SJSA1 (cell line): ENCODE measurements around the gene ZNF625. TPM values are rescaled to one million over a fixed set of nuclear protein-coding genes. Genes with fewer than 3 reads are reported as not detected.
"Not testable (repeated sequence)": the region's sequence is repeated elsewhere in the genome, so short reads cannot be mapped to it uniquely, and the experiment has no call there.

Experiments
- DNase-seq, 2 experiments: peaks; one replicate each; pipeline ENCODE4 v3.0.0-alpha.2; 2015 to 2020; ENCODE audit warnings: low spot score in 2 of 2, low read depth in 1 of 2
- H3K27ac ChIP-seq: fragments of 250-450 bp; sonication (Bioruptor Pico); 2 replicates; pipeline ENCODE4 v1.5.1; 2020; ENCODE audit warnings: mild to moderate bottlenecking, moderate library complexity
- H3K27me3 ChIP-seq: fragments of 250-450 bp; sonication (Bioruptor Pico); replicated peaks from 2 replicates; pipeline ENCODE4 v1.5.1; 2020; ENCODE audit warnings: mild to moderate bottlenecking, moderate library complexity
- H3K36me3 ChIP-seq: fragments of 250-450 bp; sonication (Bioruptor Pico); 2 replicates; pipeline ENCODE4 v1.5.1; 2020; ENCODE audit warnings: mild to moderate bottlenecking
- H3K4me1 ChIP-seq: fragments of 250-450 bp; sonication (Bioruptor Pico); replicated peaks from 2 replicates; pipeline ENCODE4 v1.6.1; 2021; ENCODE audit warnings: mild to moderate bottlenecking
- H3K4me3 ChIP-seq: fragments of 250-450 bp; sonication (Bioruptor Pico); 2 replicates; pipeline ENCODE4 v1.5.1; 2020; ENCODE audit warnings: mild to moderate bottlenecking
- H3K9me3 ChIP-seq: fragments of 250-450 bp; sonication (Bioruptor Pico); replicated peaks from 2 replicates; pipeline ENCODE4 v1.5.1; 2020; ENCODE audit warnings: mild to moderate bottlenecking
- total RNA-seq: library from RNA; depleted of rRNA; stranded (reverse); fragments of >200 nt; shearing (Covaris generic); gene quantifications from 2 replicates; pipeline ENCODE4 v1.2.3, GENCODE V29; 2014; rRNA removed

The ZNF625 gene
- total RNA-seq, 1 experiment from 2014 or later, result 8.4 TPM

DNA sequence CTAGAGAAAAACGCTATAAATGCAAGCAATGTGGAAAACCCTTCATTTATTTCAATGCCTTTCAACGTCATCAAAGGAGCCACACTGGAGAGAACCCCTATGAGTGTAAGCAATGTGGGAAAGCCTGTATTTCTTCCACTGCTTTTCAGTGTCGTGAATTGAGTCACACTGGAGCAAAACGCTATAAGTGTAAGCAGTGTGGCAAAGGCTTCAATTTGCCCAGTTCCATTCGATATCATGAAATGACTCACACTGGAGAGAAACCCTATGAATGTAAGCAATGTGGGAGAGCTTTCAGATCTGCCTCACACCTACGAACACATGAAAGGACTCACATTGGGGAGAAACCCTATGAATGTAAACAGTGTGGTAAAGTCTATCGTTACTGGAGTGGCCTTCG lies 43.8 kb downstream of the ZNF625 start:
- Histone ChIP-seq H3K27ac (peak overlapping the region; percentile 49), H3K36me3 (peaks cover 9% of the 10 kb centered on the region; the same call in 1 of the 2 replicates), H3K27me3 (no peaks in the 10 kb centered on the region), H3K9me3 (peaks cover 18% of the 10 kb centered on the region), H3K4me1 (no peaks in the 10 kb centered on the region), H3K4me3 (no peak overlapping the region)
- no peak for DNase-seq

GRCh38 chr19:12111943-12112637 lies 44.4 kb downstream of the ZNF625 start:
- peaks cover 9% of the 10 kb centered on the region; the same call in 1 of the 2 replicates for H3K36me3 ChIP-seq
- peak overlapping the region; percentile 49 for H3K27ac ChIP-seq
- H3K27me3 ChIP-seq, result no peaks in the 10 kb centered on the region
- peaks cover 18% of the 10 kb centered on the region for H3K9me3 ChIP-seq
- H3K4me1 ChIP-seq, result no peaks in the 10 kb centered on the region
- H3K4me3 ChIP-seq, result no peak overlapping the region
- no peak for DNase-seq

DNA sequence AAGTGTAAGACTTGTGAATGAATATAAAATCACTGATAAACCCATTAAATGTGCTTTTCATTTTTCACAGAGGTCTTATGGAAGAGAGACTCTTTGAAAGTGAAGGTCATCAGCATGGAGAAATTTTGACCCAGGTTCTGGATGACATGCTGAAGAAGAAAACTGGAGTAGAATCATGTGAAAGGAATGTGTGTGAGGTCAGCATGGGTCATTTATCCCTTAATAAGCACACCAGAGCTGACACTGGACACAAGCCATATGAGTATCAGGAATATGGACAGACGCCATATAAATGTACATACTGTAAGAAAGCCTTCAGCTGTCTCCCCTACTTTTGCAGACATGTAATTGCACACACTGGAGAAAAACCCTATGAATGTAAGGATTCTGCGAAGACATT lies 45.4 kb downstream of the ZNF625 start:
- H3K27me3 ChIP-seq, result no peaks in the 10 kb centered on the region
- no peaks in the 10 kb centered on the region for H3K4me1 ChIP-seq
- H3K36me3 ChIP-seq, result peaks cover 9% of the 10 kb centered on the region; the same call in 1 of the 2 replicates
- H3K4me3 ChIP-seq, result no peak overlapping the region
- H3K27ac ChIP-seq, result no peak overlapping the region
- no peak for DNase-seq
- peaks cover 18% of the 10 kb centered on the region for H3K9me3 ChIP-seq

DNA sequence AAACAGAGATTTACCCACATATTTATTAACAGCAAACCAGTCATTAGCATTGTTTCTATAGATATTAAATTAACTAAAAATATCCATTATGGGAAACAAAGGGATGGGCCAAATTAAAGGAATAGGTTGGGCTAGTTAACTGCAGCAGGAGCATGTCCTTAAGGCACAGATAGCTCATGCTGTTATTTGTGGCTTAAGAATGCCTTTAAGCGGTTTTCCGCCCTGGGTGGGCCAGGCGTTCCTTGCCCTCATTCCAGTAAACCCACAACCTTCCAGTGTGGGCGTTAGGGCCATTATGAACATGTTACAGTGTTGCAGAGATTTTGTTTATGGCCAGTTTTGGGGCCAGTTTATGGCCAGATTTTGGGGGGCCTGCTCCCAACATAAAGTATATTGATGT lies 52.6 kb downstream of the ZNF625 start:
- not testable (repeated sequence) for DNase-seq, H3K4me3 ChIP-seq, H3K27ac ChIP-seq, H3K9me3 ChIP-seq, H3K4me1 ChIP-seq, H3K36me3 ChIP-seq, H3K27me3 ChIP-seq

- H3K36me3 ChIP-seq, result 0 out of 2 replicates have a peak, but pooled peaks cover 2% of the 10 kb centered on the region
- DNase-seq, result no peak
Observed at GRCh38 chr19:12098040-12098439, 58.5 kb downstream of the ZNF625 start.

DNA sequence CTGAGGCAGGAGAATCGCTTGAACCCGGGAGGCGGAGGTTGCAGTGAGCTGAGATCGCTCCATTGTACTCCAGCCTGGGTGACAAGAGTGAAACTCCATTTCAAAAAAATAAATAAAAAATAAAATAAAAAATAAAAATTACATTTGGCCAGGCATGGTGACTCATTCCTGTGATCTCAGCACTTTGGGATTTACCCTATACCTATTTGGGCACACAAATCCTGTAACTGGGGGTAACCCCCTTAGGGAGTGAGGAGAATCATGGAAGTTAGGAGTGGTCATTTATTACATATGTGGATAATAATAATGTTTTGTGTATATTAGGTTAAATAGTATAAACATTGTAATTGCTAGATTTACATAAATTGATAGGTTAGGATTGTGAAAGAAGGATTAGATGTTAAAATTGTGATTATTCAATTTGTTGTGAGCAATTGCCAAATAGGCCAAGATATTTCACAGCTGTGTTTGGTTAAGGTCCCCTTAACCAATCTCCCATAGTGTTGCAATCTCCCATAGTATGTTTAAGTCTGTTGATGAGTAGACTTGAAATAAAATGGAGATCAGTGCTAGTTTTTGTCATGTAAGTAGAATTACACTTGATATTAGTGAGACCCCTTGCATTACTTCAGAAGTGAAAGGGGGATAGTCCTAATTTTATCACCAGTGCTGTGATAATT lies 61.3 kb downstream of the ZNF625 start:
- no peak for DNase-seq
- peaks cover 3% of the 10 kb centered on the region for H3K9me3 ChIP-seq
- H3K36me3 ChIP-seq, result 0 out of 2 replicates have a peak, but pooled peaks cover 2% of the 10 kb centered on the region
- no peak overlapping the region for H3K27ac ChIP-seq
- H3K27me3 ChIP-seq, result no peaks in the 10 kb centered on the region
- H3K4me3 ChIP-seq, result no peak overlapping the region
- H3K4me1 ChIP-seq, result no peaks in the 10 kb centered on the region

More at GRCh38 chr19:12098040-12098439, 58.5 kb downstream of the ZNF625 start:
- H3K4me3 ChIP-seq, result no peak overlapping the region
- no peak overlapping the region for H3K27ac ChIP-seq
- H3K9me3 ChIP-seq, result no peaks in the 10 kb centered on the region; the same call in 1 of the 2 replicates
- H3K4me1 ChIP-seq, result no peaks in the 10 kb centered on the region
- H3K27me3 ChIP-seq, result no peaks in the 10 kb centered on the region

Other genes starting within 250 kb of the ZNF625 start
- 8.3 and 10.7 TPM in 2 replicates for gene ZNF700, start 231.6 kb downstream of the ZNF625 start, total RNA-seq
- 0.18 TPM in 1 of 2 replicates, not detected in the other for gene ZNF763, start 191.7 kb downstream of the ZNF625 start, total RNA-seq
- gene ZNF433, start 121.1 kb downstream of the ZNF625 start, total RNA-seq, result 0.50 and 1.4 TPM in 2 replicates
- gene ZNF878, start 103.8 kb downstream of the ZNF625 start, total RNA-seq, result 0.08 TPM in 1 of 2 replicates, not detected in the other
- 0.13 and 0.82 TPM in 2 replicates for gene ZNF844, start 92.0 kb downstream of the ZNF625 start, total RNA-seq
- gene ZNF20, start 16.4 kb downstream of the ZNF625 start, total RNA-seq, result 0.53 and 5.4 TPM in 2 replicates
- 3.8 and 7.2 TPM in 2 replicates for gene ZNF136, start 6.4 kb upstream of the ZNF625 start, total RNA-seq
- gene ZNF44, start 138.1 kb upstream of the ZNF625 start, total RNA-seq, result 1.6 and 2.7 TPM in 2 replicates
- 0.45 and 1.2 TPM in 2 replicates for gene ZNF563, start 176.9 kb upstream of the ZNF625 start, total RNA-seq
- 1.1 and 1.2 TPM in 2 replicates for gene ZNF442, start 208.9 kb upstream of the ZNF625 start, total RNA-seq
- 0.19 and 0.42 TPM in 2 replicates for gene ZNF799, start 244.5 kb upstream of the ZNF625 start, total RNA-seq